GM21381 (cell line): ENCODE measurements around the gene PIWIL1.

Experiments used
- ATAC-seq: cut with Tn5 transposase; IDR thresholded peaks from one replicate; pipeline ENCODE4 v1.9.1; 2021; ENCODE audit warnings: mild to moderate bottlenecking, moderate library complexity; ENCODE audit not compliant: unreplicated experiment

Gene PIWIL1

GRCh38 chr12:130337488-130338303 lies at the start of gene PIWIL1:
TSS of gene PIWIL1 (plus strand) at chr12:130337887. CDS start at chr12:130342592, 4,705 bp downstream.
- no peak for ATAC-seq

GRCh38 chr12:130288206-130288605 lies 49.5 kb upstream of the PIWIL1 start:
- ATAC-seq, result no peak

GRCh38 chr12:130288691-130289090 lies 49.0 kb upstream of the PIWIL1 start:
- no peak for ATAC-seq

GRCh38 chr12:130290114-130290513 lies 47.6 kb upstream of the PIWIL1 start:
- ATAC-seq, result no peak

DNA sequence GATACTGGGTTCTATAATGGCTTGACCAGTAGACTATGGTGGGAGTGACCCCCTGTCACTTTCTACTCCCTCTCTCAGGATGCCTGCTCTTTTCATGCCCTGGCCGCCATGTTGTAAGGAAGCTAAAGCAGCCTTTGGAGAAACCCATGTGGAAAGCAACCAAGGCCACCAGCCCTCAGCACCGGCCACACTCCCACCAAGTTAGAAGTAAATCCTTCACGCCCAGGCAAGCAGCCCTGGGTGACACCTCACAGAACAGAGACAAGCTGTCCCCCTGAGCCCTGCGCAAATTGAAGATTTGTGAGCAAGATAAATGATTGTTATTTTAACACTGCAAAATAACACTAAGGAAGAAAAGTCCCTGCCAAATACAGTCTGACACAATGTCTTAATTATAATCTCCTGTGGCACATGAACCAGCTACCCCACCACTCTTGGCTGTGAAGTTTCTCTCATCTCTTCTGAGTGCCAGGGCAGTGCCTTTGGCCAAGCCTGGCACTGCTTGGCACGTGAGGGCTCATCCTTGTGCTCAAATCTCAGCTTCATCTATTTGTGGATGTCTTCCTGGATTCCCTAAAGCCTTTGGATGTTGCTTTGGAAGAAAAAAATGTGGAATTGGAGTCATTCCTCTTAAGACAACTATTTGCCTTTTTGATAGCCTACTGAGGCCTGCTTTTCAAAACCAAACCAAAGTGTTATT lies 39.2 kb upstream of the PIWIL1 start:
- ATAC-seq, result no peak

GRCh38 chr12:130299574-130299973 lies 38.1 kb upstream of the PIWIL1 start:
- ATAC-seq, result no peak

DNA sequence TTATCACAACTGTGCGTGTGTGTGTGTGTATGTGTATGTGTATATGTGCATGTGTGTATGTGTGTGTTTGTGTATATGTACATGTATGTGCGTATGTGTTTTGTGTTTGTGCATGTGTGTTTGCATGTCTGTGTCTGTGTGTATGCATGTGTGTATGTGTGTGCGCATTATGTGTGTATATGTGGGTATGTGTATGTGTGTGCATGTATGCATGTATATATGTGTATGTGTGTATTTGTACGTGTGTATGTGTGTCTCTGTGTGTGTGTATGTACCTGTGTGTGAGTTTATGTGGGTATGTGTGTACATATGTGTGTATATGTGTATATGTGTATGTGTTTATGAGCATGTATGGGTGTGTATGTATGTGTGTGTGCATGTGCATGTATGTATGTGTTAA lies 37.6 kb upstream of the PIWIL1 start:
- ATAC-seq, result no peak

DNA sequence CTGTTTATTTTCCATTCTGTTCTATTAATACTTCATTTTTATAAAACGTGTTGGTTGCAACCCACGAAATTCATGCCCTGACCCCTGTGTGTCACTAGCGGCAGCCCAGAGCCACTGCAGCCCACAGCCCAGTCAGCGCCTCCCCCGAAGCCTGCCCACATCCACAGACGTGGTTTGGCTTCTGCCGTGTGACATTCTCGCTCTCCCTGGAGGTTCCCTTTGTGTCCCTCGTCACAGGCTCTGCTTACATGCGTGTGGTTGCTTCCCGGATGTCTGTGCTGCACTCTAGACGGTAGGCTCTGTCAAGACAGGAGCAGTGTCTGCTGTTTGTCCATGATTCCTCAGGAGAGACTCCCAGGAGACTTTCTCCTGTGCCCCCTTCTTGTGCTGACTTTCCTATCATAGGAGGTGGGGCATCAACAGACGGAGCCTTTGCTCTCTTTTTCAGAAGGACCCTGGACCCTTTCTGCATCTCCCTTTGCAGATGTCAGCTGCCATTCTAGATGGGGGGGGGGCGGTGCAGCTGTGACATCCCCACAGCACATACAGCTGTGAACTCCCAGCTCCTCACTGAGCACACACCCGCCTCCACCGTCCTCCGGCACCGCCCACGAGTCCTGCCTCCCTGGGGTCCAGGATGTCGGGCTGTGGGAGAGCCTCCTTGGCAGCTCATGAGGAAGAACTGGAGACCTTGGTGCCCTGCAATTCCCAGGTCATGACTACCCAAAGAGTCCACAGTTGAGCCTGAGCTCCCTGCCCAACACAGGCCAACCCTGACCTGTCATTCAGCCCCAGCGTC lies 36.8 kb upstream of the PIWIL1 start:
- ATAC-seq, result no peak

- ATAC-seq, result no peak
Measured at GRCh38 chr12:130301559-130301958, 36.1 kb upstream of the PIWIL1 start.

GRCh38 chr12:130303781-130304180 lies 33.9 kb upstream of the PIWIL1 start:
- ATAC-seq, result no peak

- ATAC-seq, result no peak
Measured at GRCh38 chr12:130307859-130308258, 29.8 kb upstream of the PIWIL1 start.

GRCh38 chr12:130308393-130308792 lies 29.3 kb upstream of the PIWIL1 start:
- ATAC-seq, result no peak

GRCh38 chr12:130316251-130316650 lies 21.4 kb upstream of the PIWIL1 start:
- no peak for ATAC-seq

GRCh38 chr12:130320536-130320935 lies 17.2 kb upstream of the PIWIL1 start:
- no peak for ATAC-seq

DNA sequence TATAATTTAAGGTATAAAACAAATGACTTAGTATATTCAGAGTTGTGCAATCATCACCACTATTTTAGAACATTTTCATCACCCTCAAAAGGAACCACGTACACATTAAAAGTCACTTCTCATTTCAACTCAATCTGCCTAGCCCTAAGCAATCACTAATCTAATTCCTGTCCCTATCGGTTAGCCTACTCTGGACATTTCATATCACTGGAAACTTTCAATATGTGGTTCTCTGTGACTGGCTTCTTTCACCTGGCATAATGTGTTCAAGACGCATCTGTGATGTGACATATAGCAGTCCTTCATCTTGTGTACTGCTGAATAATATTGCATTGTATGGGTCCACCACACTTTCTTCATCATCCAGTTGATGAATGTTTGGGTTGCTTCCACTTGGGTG lies 15.4 kb upstream of the PIWIL1 start:
- ATAC-seq, result no peak

DNA sequence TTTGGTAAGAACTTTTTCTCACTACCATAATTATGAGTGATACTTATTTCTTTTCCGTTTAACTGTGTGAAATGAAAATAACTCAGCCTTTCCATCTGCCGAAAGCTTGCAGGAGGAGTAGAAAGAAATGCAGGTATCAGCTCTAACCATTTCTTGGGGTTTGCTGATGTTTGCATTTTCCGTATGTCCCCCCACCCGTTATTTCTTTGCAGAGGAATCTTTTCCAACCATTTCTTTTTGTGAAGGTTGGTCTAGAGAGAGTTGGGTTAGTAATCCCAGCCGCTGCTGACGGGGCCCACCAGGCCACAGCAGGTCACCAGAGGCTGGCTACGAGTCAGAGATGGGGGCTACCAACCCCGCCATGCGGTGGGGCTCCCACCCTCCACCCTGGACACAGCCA lies 7.0 kb upstream of the PIWIL1 start:
- ATAC-seq, result no peak

GRCh38 chr12:130331146-130331545 lies 6.5 kb upstream of the PIWIL1 start:
- no peak for ATAC-seq

- no peak for ATAC-seq
Measured at GRCh38 chr12:130333341-130333740, 4.3 kb upstream of the PIWIL1 start.

- no peak for ATAC-seq
Measured at GRCh38 chr12:130334399-130334798, 3.3 kb upstream of the PIWIL1 start.

DNA sequence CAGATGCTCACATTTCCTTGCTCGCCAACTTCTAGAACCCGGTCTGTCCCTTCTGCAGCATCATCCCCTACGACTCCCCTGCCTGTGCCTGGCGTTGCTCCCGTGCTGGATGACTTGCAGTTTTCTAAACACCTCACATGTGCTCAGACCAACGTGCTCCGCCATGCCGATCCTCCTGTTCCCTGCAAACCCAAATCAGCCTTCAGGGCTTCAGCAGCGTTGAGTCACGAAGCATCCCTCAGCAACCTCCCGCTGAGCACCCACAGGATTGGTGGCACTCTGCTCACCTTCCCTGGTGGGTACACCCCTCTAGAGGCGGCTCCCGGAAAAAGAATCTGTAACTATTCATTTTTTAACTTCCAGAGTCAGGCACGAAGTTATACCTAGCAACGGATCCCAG lies 2.8 kb upstream of the PIWIL1 start:
- no peak for ATAC-seq
